Smooth muscle cell of the brain vasculature (primary cell): Measurements from ENCODE around the gene SULT4A1.

ENCODE experiments used
- DNase-seq: peaks from one replicate; pipeline ENCODE4 v3.0.0-alpha.2; 2012; ENCODE audit warnings: low read depth, low spot score

SULT4A1 gene

DNA sequence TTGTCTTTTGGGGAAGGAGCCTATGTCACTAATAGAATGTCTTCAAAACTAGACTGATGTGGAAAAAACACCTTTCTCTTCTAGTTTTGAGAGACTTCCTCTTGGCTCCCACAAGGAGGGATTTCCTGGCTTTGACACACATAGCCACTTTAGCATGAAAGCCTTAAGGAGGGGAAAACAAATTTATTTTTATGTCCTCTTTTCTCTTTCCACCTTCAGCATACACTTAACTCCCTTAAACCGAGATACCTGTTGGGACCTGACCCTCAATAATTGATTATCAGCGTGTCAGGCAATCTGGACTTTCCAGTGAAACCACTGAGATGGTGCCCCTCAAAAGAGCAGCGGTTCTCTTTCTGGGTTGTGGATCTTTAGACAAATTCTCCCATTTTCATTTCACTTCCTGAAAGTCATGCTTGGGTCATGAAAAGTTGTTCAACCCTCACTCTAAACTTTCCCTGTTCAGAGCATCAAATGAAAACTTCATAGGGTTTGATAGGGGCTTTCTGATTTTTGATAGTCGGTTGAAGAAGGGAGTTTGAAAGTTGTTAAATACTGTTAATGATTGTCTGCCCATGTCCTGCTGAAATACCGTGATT lies 59.3 kb downstream of the SULT4A1 start:
- no peak for DNase-seq

GRCh38 chr22:43800970-43801369 lies 61.3 kb downstream of the SULT4A1 start:
- DNase-seq = no peak

DNA sequence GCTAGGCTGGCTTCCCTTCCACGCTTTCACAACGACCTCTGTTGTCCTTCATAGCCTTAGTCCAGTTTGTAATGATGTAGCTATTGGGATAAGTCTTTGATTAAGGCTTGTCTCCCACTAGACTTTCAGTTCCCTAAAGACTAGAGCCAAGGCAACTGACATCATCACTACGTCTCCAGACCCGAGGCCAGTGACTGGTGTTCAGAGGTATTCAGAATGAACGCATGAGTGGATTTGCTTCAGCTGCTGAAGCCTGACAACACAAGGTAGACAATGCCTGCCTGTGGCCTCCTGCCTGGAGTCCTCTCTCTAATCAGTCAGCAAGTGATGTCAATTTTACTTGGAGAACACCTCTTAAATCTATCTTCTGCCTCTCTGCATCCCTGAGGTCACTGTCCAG lies 63.8 kb downstream of the SULT4A1 start:
- no peak for DNase-seq

DNA sequence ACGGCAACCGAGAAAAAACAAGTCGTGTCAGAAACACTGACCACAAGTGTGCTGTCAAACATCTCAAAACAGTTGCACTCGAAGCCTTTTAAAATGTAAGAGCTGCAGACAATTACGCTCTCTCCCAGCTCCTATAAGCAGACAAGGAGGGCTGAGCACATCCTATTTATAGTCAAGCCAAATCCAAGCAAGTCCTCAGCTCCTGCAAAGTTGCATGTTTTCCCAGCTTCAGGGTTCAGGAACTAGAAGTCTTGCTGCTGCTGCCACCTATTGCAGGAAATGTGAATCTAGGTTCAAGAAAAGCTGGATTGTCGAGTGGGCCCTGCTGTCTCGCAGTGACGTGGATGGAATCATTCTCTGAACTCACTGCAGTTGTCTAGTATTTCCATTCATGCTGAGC lies 65.7 kb downstream of the SULT4A1 start:
- DNase-seq = no peak

DNA sequence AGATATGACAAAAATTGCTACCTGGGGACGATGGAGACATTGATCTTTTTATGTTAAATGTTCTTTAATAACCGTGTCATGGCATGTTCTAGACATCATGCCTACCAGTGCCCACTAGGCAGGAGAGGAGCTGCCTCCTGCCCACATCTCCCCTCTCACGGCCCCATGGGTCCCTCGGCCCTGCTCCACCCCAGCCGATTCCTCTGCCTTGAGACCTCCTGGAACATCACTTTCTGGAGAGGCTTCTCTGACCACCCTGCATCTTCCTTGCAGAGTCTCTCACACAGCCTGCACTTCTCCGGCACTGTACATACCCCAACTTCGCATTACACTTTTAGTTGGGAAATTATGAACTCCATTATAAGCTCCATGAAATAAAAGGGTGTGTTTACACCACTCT lies 67.0 kb downstream of the SULT4A1 start:
- no peak for DNase-seq

- no peak for DNase-seq
These were observed 69.4 kb downstream of the SULT4A1 start for GRCh38 chr22:43792905-43793304.

DNA sequence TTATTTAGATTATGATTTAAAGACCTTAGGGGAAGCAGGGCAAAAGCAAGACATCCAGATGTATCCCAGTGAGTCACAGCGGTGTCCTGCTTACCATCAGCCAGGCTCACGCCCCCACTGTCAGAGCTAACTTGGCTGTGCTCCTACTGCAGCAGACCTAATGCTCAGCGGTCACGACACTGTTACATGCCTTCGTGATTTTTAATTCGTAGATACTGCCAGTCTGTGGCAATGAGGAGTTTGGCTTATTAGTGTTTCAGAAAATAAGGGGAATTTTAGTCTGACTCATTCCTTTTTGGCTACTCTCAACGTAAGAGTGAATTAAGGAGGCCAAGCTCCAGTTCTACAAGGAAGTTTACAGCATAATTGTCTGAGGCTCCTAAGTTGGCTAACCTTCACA lies 72.9 kb downstream of the SULT4A1 start:
- DNase-seq = no peak

- no peak for DNase-seq
These were observed 78.5 kb downstream of the SULT4A1 start for GRCh38 chr22:43783777-43784176.

DNA sequence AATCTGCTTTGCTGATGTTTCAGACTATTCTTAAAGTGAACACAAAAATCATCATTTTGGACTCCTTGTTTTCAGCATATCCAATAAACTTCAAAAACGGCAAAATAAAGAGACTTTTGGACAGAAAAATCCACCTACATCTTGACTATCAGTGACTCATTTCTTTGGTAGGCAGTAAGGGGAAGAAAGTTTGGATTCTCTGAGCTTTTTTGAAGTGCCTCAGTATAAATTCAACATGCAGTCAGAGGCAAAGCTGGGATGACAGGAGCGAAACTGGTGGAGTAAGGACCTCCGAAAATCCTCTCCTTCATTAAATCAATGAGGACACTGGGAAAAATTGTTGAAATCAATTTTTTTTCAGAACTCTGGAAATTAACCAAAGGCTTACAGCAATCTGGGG lies 79.9 kb downstream of the SULT4A1 start:
- no peak for DNase-seq

GRCh38 chr22:43777286-43777685 lies 85.0 kb downstream of the SULT4A1 start:
- no peak for DNase-seq

- DNase-seq = no peak
These were observed 86.1 kb downstream of the SULT4A1 start for GRCh38 chr22:43776081-43776670.
